K562 (cell line): ENCODE results near the gene ISG20L2. TPM values are rescaled to one million over a fixed set of nuclear protein-coding genes. Genes with fewer than 3 reads are reported as not detected.

Experiments used
- BHLHE40 ChIP-seq: IDR thresholded peaks from 2 replicates; pipeline ENCODE4 v1.6.1; 2011; ENCODE audit warnings: low read length, improper control_type of control experiment
- CHAMP1 ChIP-seq: fragments of 450-650 bp; IDR thresholded peaks from 2 replicates; pipeline ENCODE4 v1.6.1; 2016; ENCODE audit warnings: mild to moderate bottlenecking
- E2F3 ChIP-seq: fragments of 250-450 bp; sonication (Bioruptor Pico); IDR thresholded peaks from 2 replicates; pipeline ENCODE4 v1.4.0; 2020; ENCODE audit warnings: mild to moderate bottlenecking
- HDAC8 ChIP-seq: fragments of 450-650 bp; IDR thresholded peaks from 2 replicates; pipeline ENCODE4 v1.6.1; 2016; ENCODE audit warnings: mild to moderate bottlenecking, missing genetic modification characterization, moderate library complexity, missing compliant biosample characterization
- HLTF ChIP-seq: fragments of 450-650 bp; IDR thresholded peaks from 2 replicates; pipeline ENCODE4 v1.6.1; 2016
- HMG20B ChIP-seq: fragments of 250-450 bp; sonication (Bioruptor Pico); IDR thresholded peaks from 2 replicates; pipeline ENCODE4 v1.5.0; 2021; ENCODE audit warnings: mild to moderate bottlenecking
- NFE2 ChIP-seq: IDR thresholded peaks from 2 replicates; pipeline ENCODE4 v1.6.1; 2014; ENCODE audit warnings: antibody characterized with exemption, low read depth
- PURB ChIP-seq: sonication (generic); formaldehyde crosslinking; IDR thresholded peaks from 2 replicates; pipeline ENCODE4 v1.9.0; 2021; ENCODE audit warnings: low read depth, mild to moderate bottlenecking, missing genetic modification reagents
- RFX5 ChIP-seq: IDR thresholded peaks from 2 replicates; pipeline ENCODE4 v1.6.1; 2011; ENCODE audit warnings: low read depth, mild to moderate bottlenecking, improper control_type of control experiment, low read length
- ZBTB33 ChIP-seq: sonication (generic); formaldehyde crosslinking; IDR thresholded peaks from 2 replicates; pipeline ENCODE4 v1.8.1; 2023; ENCODE audit warnings: mild to moderate bottlenecking, missing genetic modification reagents
- ZNF197 ChIP-seq: fragments of 200-800 bp; sonication (Bioruptor generic); IDR thresholded peaks from 2 replicates; pipeline ENCODE4 v1.6.1; 2016; ENCODE audit warnings: low read depth, missing genetic modification characterization, missing compliant biosample characterization
- ZNF232 ChIP-seq: sonication (generic); formaldehyde crosslinking; IDR thresholded peaks from 2 replicates; pipeline ENCODE4 v1.8.0; 2022; ENCODE audit warnings: mild to moderate bottlenecking, missing genetic modification reagents
- ZNF592 ChIP-seq: fragments of 450-650 bp; IDR thresholded peaks from 2 replicates; pipeline ENCODE4 v1.6.1; 2017; ENCODE audit warnings: antibody characterized with exemption, mild to moderate bottlenecking
- ZNF644 ChIP-seq: fragments of 200-800 bp; sonication (Bioruptor generic); IDR thresholded peaks from 2 replicates; pipeline ENCODE4 v1.6.1; 2016; ENCODE audit warnings: low read depth, missing genetic modification characterization, missing compliant biosample characterization
- ZNF780A ChIP-seq: fragments of 250-450 bp; sonication (Bioruptor Pico); IDR thresholded peaks from 2 replicates; pipeline ENCODE4 v1.5.0; 2021; ENCODE audit warnings: mild to moderate bottlenecking
- ZNF785 ChIP-seq: fragments of 250-450 bp; sonication (Bioruptor Pico); IDR thresholded peaks from 2 replicates; pipeline ENCODE4 v1.4.0; 2020; ENCODE audit warnings: mild to moderate bottlenecking
- polyA plus RNA-seq, 8 experiments: library from polyadenylated mRNA; depleted of rRNA in 4 of 8; stranded (reverse) in 5 of 8; unstranded in 3 of 8; fragments of >200 nt; fragmentation: Nextera tagmentation in 2 of 8; fragmentation: Illumina TruSeq in 1 of 8; extraction: Ambion mirVana in 2 of 8; extraction: Trizol in 1 of 8; gene quantifications; 2 replicates each; pipeline versions ENCODE4 v1.2.1 to v1.2.3, GENCODE V29; 2011 to 2014; ENCODE audit warnings: inconsistent platforms in 1 of 8, missing spikeins in 1 of 8
- total RNA-seq, 7 experiments: library from RNA; depleted of rRNA in 6 of 7; stranded (reverse); fragments of >200 nt in 6 of 7; fragmentation: Illumina TruSeq in 2 of 7; extraction: Trizol in 2 of 7; gene quantifications; 2 replicates each; pipeline versions ENCODE4 v1.2.1 to v1.2.3, GENCODE V29; 2011 to 2021; ENCODE audit warnings: low replicate concordance in 1 of 7

ISG20L2 gene
- total and polyA plus RNA-seq, 9 of the 15 experiments (the other 6 are each of a cell fraction or from before 2014, with no cell fraction given) = 21.3 to 130 (median 50.3) TPM

GRCh38 chr1:156751757-156752481 is 23.4 kb upstream of the ISG20L2 start (continued):
- TF ChIP-seq RFX5 (no peak), HLTF (no peak), ZNF644 (no peak), BHLHE40 (peak; percentile 84), HMG20B (CRISPR knock-in tag) (no peak), ZBTB33 (CRISPR knock-in tag) (no peak), ZNF232 (no peak), PURB (CRISPR knock-in tag) (no peak), ZNF592 (0 out of 2 replicates have a peak, but pooled peaks have one; percentile 16), ZNF780A (CRISPR knock-in tag) (no peak), ZNF197 (CRISPR knock-in tag) (0 out of 2 replicates have a peak, but pooled peaks have one; percentile 15), NFE2 (no peak), CHAMP1 (no peak), E2F3 (CRISPR knock-in tag) (0 out of 2 replicates have a peak, but pooled peaks have one; percentile 33), HDAC8 (tag) (no peak), ZNF785 (no peak)
